VCaP (cell line): ENCODE measurements around the gene HNRNPLL.
"Not testable (repeated sequence)": the region's sequence is repeated elsewhere in the genome, so short reads cannot be mapped to it uniquely, and the experiment has no call there.

Source experiments
- H3K27ac ChIP-seq: fragments of 450-650 bp; 2 replicates; pipeline ENCODE4 v1.5.1; 2017
- CTCF ChIP-seq: fragments of 450-650 bp; conservative IDR thresholded peaks from 2 replicates; pipeline ENCODE4 v1.5.1; 2017; ENCODE audit warnings: mild to moderate bottlenecking, moderate library complexity

The HNRNPLL gene

GRCh38 chr2:38547791-38548190 lies 54.9 kb downstream of the HNRNPLL start:
- no peak for TF ChIP-seq CTCF
- H3K27ac ChIP-seq, result no peak overlapping the region

GRCh38 chr2:38546585-38546984 lies 56.1 kb downstream of the HNRNPLL start:
- no peak for TF ChIP-seq CTCF
- no peak overlapping the region for H3K27ac ChIP-seq

GRCh38 chr2:38546064-38546463 lies 56.7 kb downstream of the HNRNPLL start:
- TF ChIP-seq CTCF, result no peak
- H3K27ac ChIP-seq, result no peak overlapping the region

- H3K27ac ChIP-seq, result not testable (repeated sequence)
Observed at GRCh38 chr2:38542248-38542631, 60.5 kb downstream of the HNRNPLL start.

- no peak overlapping the region for H3K27ac ChIP-seq
- TF ChIP-seq CTCF, result no peak
Observed at GRCh38 chr2:38540580-38541286, 62.0 kb downstream of the HNRNPLL start.

- no peak for TF ChIP-seq CTCF
- no peak overlapping the region for H3K27ac ChIP-seq
Observed at GRCh38 chr2:38539086-38539485, 63.6 kb downstream of the HNRNPLL start.

GRCh38 chr2:38537937-38538525 lies 64.7 kb downstream of the HNRNPLL start:
- TF ChIP-seq CTCF, result no peak

GRCh38 chr2:38537296-38537695 lies 65.4 kb downstream of the HNRNPLL start:
- H3K27ac ChIP-seq, result not testable (repeated sequence)

More at GRCh38 chr2:38537937-38538525, 64.7 kb downstream of the HNRNPLL start:
- no peak overlapping the region for H3K27ac ChIP-seq
